Panc1 (cell line): Measurements from ENCODE around the gene SPTBN4. TPM values are rescaled to one million over a fixed set of nuclear protein-coding genes. Genes with fewer than 3 reads are reported as not detected.

Experiments used
- ATAC-seq: fragments of 200-7000 bp; cut with Tn5 transposase; 2 replicates; pipeline ENCODE4 v1.9.1; 2020; ENCODE audit warnings: mild to moderate bottlenecking, moderate library complexity
- BruUV-seq: library from RNA; stranded (reverse); fragments of 400-500 nt; replicated peaks from 2 replicates; lab custom pipeline; 2021; lab: Mats Ljungman, UMichigan
- CTCF ChIA-PET: fragments of 300-600 bp; sonication (Branson Sonifier 250); formaldehyde crosslinking; loops from one replicate; lab custom pipeline; 2022; ENCODE audit warnings: antibody characterized with exemption; lab: Charles Lee
- POLR2A ChIA-PET: fragments of 300-600 bp; sonication (Branson Sonifier 250); formaldehyde crosslinking; loops from one replicate; lab custom pipeline; 2022; ENCODE audit warnings: antibody characterized with exemption; lab: Charles Lee
- DNase-seq: peaks from one replicate; pipeline ENCODE4 v3.0.0-alpha.2; 2010; ENCODE audit warnings: low read depth, low spot score
- H3K27ac ChIP-seq: 2 replicates; pipeline ENCODE4 v1.5.1; 2011; ENCODE audit warnings: mild to moderate bottlenecking, low read length, inconsistent platforms
- H3K27me3 ChIP-seq: fragments of 200-500 bp; sonication (Bioruptor generic); 2 replicates; pipeline ENCODE4 v1.6.0; 2014; ENCODE audit warnings: low read length, inconsistent platforms; ENCODE audit not compliant: control insufficient read depth, insufficient read depth
- H3K36me3 ChIP-seq: fragments of 200-500 bp; sonication (Bioruptor generic); 2 replicates; pipeline ENCODE4 v1.5.1; 2014; ENCODE audit warnings: inconsistent platforms, mild to moderate bottlenecking, low read length, moderate library complexity; ENCODE audit not compliant: control insufficient read depth, insufficient read depth
- H3K4me1 ChIP-seq: 2 replicates; pipeline ENCODE4 v1.5.1; 2011; ENCODE audit warnings: inconsistent platforms, mild to moderate bottlenecking, low read length, moderate library complexity; ENCODE audit not compliant: control insufficient read depth, insufficient read depth
- H3K4me3 ChIP-seq, 2 experiments: 2 replicates each; pipeline ENCODE4 v1.5.1; 2011 to 2012; ENCODE audit warnings: low read depth in 2 of 2, low read length in 2 of 2, mild to moderate bottlenecking in 2 of 2, inconsistent platforms in 1 of 2, moderate library complexity in 1 of 2
- H3K9me3 ChIP-seq: fragments of 200-500 bp; sonication (Bioruptor generic); 2 replicates; pipeline ENCODE4 v1.5.1; 2014; ENCODE audit warnings: low read depth, mild to moderate bottlenecking, inconsistent platforms, low read length, moderate library complexity; ENCODE audit not compliant: control insufficient read depth, insufficient read depth
- POLR2AphosphoS5 ChIP-seq: IDR thresholded peaks from 2 replicates; pipeline ENCODE4 v1.6.1; 2012; ENCODE audit warnings: mild to moderate bottlenecking, low read depth, low read length, moderate library complexity
- REST ChIP-seq, 2 experiments: IDR thresholded peaks; 2 replicates each; pipeline ENCODE4 v1.6.1; 2011 to 2012; ENCODE audit warnings: low read depth in 2 of 2, control low read depth in 1 of 2, low read length in 1 of 2, mild to moderate bottlenecking in 1 of 2, moderate library complexity in 1 of 2; ENCODE audit not compliant: insufficient read depth in 1 of 2
- SIN3A ChIP-seq: IDR thresholded peaks from 2 replicates; pipeline ENCODE4 v1.6.1; 2012; ENCODE audit warnings: low read depth, mild to moderate bottlenecking, low read length, moderate library complexity, borderline replicate concordance; ENCODE audit not compliant: insufficient read depth
- TCF7L2 ChIP-seq: IDR thresholded peaks from 2 replicates; pipeline ENCODE4 v1.6.1; 2011; ENCODE audit warnings: mild to moderate bottlenecking, low read depth, low read length, inconsistent platforms
- in situ Hi-C: cut with HindIII; loops from 2 replicates; pipeline ENCODE4 v1.10.0; 2016; ENCODE audit warnings: low sequenced_read_pairs, low pct_unique_long_range_greater_than_20kb
- intact Hi-C: fragments of 100-400 bp; cut with micrococcal nuclease; formaldehyde crosslinking; loops from one replicate; pipeline ENCODE4 v1.10.0; 2022; ENCODE audit not compliant: unreplicated experiment
- total RNA-seq: library from RNA; stranded (reverse); gene quantifications from one replicate; pipeline ENCODE4 v1.2.1, GENCODE V29; 2021; ENCODE audit not compliant: unreplicated experiment
- TF ChIP-seq, protein P1 (sequence below): fragments of 450-650 bp; IDR thresholded peaks from 2 replicates; pipeline ENCODE4 v1.5.1; 2017; ENCODE audit warnings: mild to moderate bottlenecking

SPTBN4 gene
- total RNA-seq, 1 experiment from 2014 or later = 1.2 TPM

DNA sequence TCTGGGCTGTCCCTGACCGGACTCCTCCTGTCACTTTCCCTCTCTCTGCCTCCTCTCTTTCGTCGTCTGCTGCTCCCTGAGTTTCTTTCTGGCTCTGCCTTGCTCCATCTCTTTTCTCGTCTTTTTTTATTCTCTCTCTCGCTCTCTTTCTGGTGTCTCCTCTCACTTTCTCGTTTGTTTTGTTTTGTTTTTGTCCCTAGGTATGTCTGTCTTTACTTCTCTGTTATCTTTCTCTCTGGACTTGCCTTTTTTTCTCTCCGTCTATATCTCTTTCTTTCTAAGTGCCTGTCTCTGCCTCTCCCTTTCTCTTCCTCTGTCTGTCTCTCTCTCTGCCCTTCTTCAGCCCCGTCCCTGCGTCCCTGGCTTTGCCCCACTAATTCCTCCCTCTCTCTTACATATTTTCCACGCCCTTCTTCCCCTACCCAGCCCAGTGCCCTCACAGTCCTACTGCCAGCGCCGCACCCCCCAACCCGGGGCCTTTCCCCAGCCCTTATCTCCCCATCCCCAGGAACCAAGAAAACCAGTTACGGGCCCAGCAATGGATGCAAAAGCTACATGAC is 61.8 kb downstream of the SPTBN4 start:
- CTCF ChIA-PET = interaction anchor here (0.6 kb wide), 2 partner anchors 12 to 27 kb away, joined by 3 read pairs; no protein-coding TSS in a partner anchor

DNA sequence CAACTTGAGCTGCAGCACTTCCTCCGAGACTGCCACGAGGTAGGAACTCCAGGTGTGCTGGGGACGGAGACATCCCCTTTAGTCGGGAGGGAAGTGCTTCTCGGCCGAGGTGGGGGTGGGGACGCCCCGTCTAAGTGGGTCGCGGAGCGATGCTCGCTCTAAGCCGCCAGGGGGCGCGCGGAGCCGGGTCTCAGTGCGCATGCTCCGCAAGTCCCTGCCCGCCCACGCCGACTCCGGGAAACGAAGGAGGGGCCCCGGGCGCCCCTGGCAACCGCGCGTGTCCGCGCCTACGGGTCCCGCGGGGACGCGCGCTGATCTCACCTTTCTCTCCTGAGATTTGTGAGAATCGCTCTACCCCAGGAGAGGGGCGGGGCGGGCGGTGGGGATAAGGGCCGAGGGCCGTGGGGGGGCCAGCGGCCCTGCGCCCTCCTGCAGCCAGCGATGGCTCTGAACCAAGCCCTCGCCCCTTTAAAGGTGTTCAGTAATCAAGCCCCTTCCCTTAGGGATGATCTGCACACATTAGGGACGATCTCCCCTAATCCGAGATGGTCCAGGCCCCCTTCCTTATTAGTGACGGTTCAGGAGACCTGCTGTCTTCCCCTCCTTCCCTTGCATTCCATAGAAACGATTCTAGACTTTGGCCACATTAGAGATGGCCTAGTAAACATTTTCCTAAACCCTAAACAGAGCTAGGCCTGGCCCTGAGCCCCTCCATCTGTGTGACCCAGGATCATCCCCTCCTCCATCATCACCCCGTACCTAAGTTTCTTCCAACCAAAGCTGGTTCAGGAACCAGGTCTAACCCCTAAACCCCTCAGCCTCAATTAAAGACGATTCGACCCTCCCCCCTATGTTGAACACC is 62.5 kb downstream of the SPTBN4 start:
- ChIA-PET CTCF (interaction anchor here (0.6 kb wide), 2 partner anchors 11 to 27 kb away, joined by 3 read pairs; no protein-coding TSS in a partner anchor), POLR2A (interaction anchor here (0.6 kb wide), 1 partner anchor 91 kb away, joined by 4 read pairs; no protein-coding TSS in a partner anchor)
- Histone ChIP-seq H3K27me3 (no peaks in the 10 kb centered on the region), H3K27ac (peak overlapping the region; percentile 44; the same call in 1 of the 2 replicates), H3K4me3 (peak overlapping the region; percentile 40 to 45), H3K4me1 (peaks cover 8% of the 10 kb centered on the region), H3K36me3 (no peaks in the 10 kb centered on the region), H3K9me3 (no peaks in the 10 kb centered on the region)
- peak; percentile 79 for ATAC-seq
- DNase-seq = peak; percentile 38
- in situ Hi-C loops = no loop called here
- TF ChIP-seq POLR2AphosphoS5 (no peak), SIN3A (no peak)
- TF ChIP-seq, protein P1, sequence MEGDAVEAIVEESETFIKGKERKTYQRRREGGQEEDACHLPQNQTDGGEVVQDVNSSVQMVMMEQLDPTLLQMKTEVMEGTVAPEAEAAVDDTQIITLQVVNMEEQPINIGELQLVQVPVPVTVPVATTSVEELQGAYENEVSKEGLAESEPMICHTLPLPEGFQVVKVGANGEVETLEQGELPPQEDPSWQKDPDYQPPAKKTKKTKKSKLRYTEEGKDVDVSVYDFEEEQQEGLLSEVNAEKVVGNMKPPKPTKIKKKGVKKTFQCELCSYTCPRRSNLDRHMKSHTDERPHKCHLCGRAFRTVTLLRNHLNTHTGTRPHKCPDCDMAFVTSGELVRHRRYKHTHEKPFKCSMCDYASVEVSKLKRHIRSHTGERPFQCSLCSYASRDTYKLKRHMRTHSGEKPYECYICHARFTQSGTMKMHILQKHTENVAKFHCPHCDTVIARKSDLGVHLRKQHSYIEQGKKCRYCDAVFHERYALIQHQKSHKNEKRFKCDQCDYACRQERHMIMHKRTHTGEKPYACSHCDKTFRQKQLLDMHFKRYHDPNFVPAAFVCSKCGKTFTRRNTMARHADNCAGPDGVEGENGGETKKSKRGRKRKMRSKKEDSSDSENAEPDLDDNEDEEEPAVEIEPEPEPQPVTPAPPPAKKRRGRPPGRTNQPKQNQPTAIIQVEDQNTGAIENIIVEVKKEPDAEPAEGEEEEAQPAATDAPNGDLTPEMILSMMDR = peak; percentile 94
- BruUV-seq = no TSS peak
- intact Hi-C loops = no loop called here

More for the DNA sequence above, 61.8 kb downstream of the SPTBN4 start:
- no TSS peak for BruUV-seq
- peaks cover 8% of the 10 kb centered on the region for H3K4me1 ChIP-seq
- no peaks in the 10 kb centered on the region for H3K27me3 ChIP-seq
- H3K9me3 ChIP-seq = no peaks in the 10 kb centered on the region
- ATAC-seq (no peak), DNase-seq (no peak)
- intact Hi-C loops (no loop called here), in situ Hi-C loops (no loop called here)
- POLR2A ChIA-PET = interaction anchor here (0.6 kb wide), 1 partner anchor 92 kb away, joined by 4 read pairs; no protein-coding TSS in a partner anchor
- H3K36me3 ChIP-seq = no peaks in the 10 kb centered on the region
- peak overlapping the region; percentile 44; the same call in 1 of the 2 replicates for H3K27ac ChIP-seq
- no peak overlapping the region; a peak in 1 of 4 replicates for H3K4me3 ChIP-seq
- TF ChIP-seq REST (IDR thresholded peaks at IDR 0.05; ENCODE audit: insufficient read depth in 1 of 2, low read depth in 2 of 2, low read length in 1 of 2) = no peak
- no peak for TF ChIP-seq POLR2AphosphoS5
- TF ChIP-seq SIN3A = no peak
- no peak for TF ChIP-seq TCF7L2
- TF ChIP-seq, protein P1 = no peak
